Stomach (tissue), 4 donors: ENCODE data around the gene SYT15B.
"Not testable (repeated sequence)": the region's sequence is repeated elsewhere in the genome, so short reads cannot be mapped to it uniquely, and the experiment has no call there.

Experiments used
- POLR2A ChIP-seq, 4 donors: fragments of 450-650 bp; IDR thresholded peaks; one replicate each; pipeline ENCODE4 v1.6.1; 2016; ENCODE audit warnings: antibody characterized with exemption in 4 of 4, control low read depth in 2 of 4, mild to moderate bottlenecking in 1 of 4, moderate library complexity in 1 of 4
- TF ChIP-seq, protein P1 (sequence below), 7 experiments: fragments of 450-650 bp in 4 of 7; fragments of 200-600 bp in 3 of 7; sonication (generic) in 3 of 7; IDR thresholded peaks; one replicate each; pipeline ENCODE4 v1.5.1; 2016 to 2019; ENCODE audit warnings: antibody characterized with exemption in 7 of 7, control low read depth in 2 of 7, mild to moderate bottlenecking in 1 of 7

- not testable (repeated sequence) for TF ChIP-seq POLR2A (IDR thresholded peaks at IDR 0.05)
- TF ChIP-seq, protein P1, sequence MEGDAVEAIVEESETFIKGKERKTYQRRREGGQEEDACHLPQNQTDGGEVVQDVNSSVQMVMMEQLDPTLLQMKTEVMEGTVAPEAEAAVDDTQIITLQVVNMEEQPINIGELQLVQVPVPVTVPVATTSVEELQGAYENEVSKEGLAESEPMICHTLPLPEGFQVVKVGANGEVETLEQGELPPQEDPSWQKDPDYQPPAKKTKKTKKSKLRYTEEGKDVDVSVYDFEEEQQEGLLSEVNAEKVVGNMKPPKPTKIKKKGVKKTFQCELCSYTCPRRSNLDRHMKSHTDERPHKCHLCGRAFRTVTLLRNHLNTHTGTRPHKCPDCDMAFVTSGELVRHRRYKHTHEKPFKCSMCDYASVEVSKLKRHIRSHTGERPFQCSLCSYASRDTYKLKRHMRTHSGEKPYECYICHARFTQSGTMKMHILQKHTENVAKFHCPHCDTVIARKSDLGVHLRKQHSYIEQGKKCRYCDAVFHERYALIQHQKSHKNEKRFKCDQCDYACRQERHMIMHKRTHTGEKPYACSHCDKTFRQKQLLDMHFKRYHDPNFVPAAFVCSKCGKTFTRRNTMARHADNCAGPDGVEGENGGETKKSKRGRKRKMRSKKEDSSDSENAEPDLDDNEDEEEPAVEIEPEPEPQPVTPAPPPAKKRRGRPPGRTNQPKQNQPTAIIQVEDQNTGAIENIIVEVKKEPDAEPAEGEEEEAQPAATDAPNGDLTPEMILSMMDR (IDR thresholded peaks at IDR 0.05), result not testable (repeated sequence)
Measured at GRCh38 chr10:47767236-47767635, 3.8 kb upstream of the SYT15B start.
